HG02798 (cell line): ENCODE data around the gene IL18RAP.

Experiments
- ATAC-seq: cut with Tn5 transposase; IDR thresholded peaks from one replicate; pipeline ENCODE4 v1.9.1; 2021; ENCODE audit warnings: mild to moderate bottlenecking; ENCODE audit not compliant: unreplicated experiment, poor library complexity

Gene IL18RAP

DNA sequence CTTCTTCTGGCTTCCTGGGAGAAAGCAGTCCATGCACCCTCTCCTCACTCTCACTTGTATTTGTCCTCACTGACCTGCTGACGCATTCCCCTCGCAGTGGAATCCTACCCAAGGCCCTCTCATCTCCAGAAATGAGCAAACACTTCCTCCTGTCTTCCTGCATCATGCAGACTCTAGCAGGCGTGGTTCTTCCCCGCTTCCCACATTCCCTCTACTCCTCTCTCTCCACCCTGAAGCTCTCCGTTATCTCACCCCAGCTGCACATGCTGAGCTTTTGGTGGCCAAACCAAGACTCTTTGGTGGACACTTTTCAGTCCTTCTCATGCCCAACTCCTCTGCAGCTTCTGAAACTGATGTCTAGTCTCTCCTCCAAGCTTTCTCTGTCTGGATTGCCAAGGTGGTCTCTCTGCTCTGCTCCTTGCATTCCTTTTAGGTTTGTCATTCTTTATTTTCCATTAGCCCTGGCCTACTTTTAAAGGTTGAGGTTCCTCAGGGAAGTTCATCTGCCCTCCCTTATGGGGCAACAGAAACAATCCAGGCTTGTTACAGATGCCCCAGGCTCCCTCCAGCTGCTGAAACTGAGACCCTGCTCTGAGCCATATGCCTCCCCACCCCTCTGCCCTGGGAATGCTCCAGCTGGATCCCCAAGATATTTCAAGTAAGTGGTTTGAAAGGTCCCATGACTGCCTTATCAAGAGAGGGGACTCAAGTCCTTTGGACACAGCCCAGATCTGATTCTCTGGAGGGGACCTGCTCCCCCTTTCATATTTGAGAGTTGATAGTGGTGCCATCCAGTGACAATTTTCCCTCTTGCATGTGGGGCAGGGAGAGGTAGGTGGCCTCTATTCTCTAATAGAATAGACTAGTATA, 835 bp upstream of the IL18RAP start:
- no peak for ATAC-seq

DNA sequence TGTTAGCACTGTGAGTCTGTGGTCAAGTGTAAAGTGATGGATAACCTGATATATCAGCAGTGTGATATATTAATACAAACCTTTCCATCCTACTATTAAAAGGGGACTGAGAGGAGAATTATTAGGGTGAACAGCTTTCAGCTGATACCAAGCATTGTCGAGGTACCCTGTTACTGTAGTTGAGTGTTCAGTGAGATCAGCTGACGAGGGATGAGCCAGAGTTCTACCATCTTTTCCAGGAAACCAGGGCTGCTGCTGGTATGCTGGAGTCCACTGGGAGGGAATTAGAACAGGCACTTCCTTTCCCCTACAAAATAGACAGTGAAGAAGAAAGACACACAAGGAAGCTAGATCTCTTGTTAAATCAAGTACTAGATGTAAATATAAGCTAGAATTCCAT, 408 bp downstream of the IL18RAP start:
- ATAC-seq, result no peak

DNA sequence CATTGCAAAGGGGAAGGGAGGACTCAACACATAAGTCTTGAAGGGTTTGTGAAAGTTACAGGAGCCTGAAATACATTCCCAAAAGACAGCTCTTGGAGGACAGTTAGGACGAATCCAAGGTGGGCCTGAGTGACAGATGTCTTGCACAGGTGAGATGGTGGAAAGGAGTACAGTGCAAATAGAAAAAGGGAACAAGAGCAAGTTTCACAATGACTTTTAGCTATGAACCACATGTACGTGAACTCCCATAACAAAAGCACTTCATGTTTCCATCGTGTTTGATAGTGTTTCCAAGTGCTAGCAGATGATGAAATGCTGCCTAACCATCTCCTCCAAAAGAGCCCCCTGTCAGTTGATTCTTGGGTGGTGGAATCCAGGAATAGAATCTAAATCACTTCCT, 1.8 kb downstream of the IL18RAP start:
- peak; percentile 76 for ATAC-seq

DNA sequence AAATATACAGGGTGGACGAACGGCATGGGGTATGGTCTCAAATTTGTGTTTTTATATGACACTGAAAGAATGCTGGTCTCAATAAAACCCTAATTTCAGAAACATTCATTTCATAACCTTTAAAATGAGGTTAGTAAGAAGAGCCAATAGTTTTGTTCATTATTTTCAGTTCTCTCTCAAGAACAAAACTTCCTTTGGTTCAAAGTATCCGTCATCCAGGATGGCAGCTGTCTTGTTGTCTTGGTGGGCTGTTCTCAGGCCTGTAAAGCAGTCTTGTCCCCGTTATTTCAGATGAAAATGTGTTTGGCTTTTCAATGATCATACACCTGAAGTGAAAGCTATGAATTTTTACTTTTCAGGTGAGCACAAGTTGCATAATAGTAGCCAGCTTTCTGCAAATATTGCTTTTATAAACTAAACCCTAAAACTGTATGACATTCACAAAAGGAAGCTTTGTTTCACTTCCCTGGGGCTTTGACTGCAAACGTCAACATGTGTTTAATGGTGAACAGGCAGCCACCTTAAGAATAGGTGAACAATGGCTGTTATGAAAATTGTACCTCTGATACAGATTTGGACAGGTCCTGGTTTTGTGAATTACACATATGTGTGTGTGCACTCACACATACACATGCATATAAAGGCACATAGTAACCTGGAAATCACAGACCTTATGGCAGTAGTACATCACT, 2.6 kb downstream of the IL18RAP start:
- no peak for ATAC-seq

DNA sequence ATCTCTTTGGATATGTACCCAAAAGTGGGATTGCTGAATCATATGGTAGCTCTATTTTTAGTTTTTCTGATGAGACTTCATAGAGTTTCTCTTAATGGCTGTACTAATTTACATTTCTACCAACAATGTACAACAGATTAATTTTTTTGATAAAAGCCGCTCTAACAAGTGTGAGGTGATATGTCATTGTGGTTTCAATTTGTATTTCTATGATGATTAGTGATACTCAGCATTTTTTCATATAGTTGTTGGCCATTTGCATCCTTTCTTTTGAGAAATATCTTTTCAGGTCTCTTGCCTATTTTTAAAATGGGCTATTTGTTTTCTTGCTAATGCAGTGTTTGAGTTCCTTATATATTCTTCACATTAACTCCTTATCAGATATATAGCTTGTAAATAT, 4.3 kb downstream of the IL18RAP start:
- no peak for ATAC-seq

DNA sequence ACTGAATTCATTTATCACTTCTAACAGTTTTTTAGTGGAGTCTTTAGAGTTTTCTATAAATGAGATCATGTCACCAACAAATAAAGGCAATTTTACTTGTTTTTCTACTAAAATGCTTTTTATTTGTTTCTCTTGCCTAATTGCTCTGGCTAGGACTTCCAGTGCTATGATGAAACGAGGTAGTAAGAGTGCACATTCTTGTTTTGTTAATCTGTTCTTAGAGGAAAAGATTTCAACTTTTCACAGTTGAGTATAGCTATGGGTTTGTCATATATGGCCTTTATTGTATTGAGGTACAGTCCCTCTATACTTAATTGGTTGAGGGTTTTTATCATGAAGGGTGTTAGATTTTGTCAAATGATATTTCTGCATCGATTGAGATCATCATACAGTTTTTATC, 5.6 kb downstream of the IL18RAP start:
- no peak for ATAC-seq

DNA sequence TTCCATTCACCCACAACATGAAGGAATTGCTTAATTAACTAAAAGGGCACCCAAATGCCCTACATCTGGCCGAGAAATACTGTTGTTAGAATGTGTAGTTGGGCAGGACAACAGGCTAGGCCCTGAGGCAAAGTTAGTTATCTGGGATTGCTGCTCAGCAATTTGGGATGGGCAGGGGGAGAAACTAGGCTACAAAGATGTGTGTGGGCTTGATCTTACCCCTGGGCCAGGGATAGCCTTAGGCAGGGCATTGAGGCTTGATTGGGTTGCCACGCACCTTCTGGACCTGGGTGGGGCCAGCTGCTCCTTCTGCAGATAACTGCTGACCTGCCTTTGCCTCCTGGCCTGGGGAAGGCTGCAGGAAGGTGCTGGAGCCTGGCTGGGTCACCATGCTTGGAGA, 9.4 kb downstream of the IL18RAP start:
- ATAC-seq, result no peak

DNA sequence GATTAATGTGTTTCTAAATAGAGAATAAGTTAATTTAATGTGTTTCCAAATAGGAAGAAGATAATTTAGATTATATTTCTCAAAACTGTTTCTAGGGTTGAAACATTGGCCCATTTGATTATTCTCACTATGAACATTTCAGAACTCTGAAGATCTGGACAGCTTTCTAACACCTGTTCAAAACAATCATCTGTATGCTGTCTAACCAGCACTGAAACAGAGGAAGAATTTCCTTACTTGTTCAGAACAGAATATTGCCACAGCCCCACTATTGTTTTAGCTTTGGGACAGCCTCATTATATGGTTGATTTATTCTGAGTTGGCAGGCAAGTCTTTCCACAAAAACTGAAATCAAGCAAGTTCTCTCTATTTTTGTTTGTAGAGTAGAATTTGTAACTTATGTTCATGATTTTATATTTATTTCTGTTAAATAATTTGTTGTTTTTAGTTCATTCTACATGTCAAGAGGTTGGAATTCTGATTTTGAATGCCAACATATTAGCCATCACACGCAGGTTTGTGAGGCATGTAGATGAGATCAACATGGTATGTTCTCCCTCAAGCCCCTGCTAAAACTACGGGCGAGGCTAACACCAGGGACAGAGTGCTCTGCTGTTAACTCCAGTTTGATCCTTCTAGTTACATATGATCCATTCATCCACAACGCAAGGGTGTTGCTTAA, 11.2 kb downstream of the IL18RAP start:
- ATAC-seq, result no peak

DNA sequence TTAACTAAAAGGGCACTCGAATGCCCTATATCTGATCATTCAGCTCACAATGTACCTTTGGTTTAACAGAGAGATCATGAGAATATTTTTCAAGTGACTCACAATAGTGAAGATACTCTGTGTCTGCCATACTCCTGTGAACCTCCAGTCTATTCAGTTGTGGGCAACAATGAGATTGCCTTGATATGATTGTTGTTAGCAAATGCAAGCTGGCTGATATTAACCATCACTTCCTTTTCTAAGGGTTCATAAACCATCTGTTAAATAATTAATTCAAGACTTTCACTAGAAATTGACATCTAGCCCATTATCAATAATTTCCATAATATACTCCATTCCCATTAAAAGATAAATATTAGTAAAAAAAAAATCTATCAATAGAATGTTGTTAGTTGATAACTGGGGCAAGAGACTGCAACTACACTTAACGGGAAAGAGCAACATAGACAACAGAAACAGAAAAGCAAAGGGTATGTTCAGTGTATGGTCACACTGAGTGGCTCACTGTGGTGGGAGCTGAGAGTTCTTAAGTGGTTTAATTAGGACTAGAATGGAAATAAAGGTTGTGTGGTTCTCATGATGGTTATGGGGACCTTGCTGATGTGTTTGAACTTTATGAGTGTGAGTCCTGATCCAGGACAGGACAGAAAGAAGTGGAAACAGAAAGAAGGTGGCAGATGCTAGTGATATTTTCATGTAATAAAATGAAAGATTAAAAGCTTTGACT, 11.9 kb downstream of the IL18RAP start:
- no peak for ATAC-seq

DNA sequence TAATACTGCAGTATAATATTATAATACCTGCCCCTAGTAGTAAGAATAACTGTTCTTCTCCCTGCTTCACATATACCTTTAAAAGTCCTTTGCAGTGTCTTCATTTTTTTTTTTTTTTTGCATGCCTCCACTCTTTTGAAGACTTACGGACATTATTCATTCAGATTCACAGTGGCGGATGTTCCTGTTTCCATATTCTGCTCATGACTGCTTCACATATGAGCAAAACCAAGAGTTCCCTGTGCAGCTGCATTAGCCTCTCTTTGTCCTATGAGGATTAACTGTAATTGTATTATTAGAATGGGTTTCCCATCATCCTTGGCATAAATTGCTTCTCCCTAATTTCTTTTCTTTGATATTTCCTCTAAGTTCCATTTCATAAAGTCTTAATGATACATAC, 12.8 kb downstream of the IL18RAP start:
- ATAC-seq, result no peak

DNA sequence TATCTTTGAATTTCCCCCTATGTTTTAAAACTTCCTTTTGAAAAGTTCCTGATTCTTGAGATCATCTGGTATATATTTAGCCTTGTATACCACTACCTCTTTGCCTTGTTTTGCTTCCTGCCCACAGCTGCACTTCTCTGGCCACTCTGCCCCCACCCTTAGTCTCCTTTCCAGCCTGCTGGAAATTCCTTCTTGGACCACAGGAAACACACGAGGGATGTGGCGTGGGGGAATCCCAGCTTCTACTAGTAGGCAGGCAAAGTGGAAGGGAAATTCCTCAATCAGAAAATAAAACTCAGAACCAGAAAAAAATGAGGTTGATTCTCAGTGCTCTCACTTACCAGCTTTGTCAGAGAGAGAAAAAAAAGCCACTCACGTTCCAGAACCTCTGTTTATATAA, 13.4 kb downstream of the IL18RAP start:
- no peak for ATAC-seq

DNA sequence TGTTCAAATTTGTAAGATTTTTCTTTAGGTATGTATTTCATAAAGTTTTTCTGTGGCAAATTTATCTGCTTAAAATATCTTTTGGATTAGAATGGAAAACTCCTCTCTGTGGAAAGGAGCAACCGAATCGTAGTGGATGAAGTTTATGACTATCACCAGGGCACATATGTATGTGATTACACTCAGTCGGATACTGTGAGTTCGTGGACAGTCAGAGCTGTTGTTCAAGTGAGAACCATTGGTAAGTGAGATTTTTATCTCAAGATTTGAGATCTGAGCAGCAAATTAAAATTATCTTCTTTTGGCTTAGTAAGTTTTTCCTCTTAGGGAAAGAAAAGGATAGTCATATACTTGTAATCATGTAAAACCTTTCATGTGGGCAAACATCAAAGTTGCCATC, 14.2 kb downstream of the IL18RAP start:
- ATAC-seq, result no peak

DNA sequence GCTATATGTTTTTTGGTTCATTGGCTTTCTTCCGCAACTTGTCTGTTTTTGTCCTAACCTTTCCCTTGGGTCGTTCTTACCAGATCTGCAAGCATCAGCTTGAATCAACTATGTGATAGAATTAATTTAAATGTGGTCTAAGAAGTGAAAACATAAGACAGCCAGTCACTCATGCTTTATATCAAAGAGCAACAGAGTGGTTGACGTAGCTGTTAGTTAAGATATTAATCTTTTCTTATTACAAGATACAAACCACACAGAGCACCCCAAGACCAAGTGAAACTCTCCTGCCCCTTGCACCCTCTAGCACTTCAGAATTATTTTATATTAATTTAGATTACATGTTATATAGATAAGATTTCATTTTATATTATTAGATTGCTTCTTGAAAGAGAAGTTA, 15.2 kb downstream of the IL18RAP start:
- ATAC-seq, result no peak

DNA sequence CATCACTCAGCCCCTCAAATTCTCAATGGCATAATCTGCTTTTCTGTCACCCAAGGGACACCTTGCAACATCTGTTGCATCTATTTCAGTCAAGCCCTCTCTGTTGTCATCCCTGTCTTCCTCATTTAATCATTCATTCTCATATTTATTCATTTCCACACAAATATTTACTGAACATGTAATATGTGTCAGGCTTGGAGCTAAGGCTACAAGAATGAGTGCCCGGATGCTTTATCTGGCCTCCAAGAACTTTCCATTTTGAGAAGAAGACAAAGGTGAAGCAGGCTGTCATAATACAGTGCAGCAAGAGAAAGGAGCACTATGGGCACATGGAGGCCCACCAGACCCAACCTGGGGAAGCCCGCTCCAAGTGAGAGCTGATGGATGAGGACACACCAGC, 15.6 kb downstream of the IL18RAP start:
- no peak for ATAC-seq

DNA sequence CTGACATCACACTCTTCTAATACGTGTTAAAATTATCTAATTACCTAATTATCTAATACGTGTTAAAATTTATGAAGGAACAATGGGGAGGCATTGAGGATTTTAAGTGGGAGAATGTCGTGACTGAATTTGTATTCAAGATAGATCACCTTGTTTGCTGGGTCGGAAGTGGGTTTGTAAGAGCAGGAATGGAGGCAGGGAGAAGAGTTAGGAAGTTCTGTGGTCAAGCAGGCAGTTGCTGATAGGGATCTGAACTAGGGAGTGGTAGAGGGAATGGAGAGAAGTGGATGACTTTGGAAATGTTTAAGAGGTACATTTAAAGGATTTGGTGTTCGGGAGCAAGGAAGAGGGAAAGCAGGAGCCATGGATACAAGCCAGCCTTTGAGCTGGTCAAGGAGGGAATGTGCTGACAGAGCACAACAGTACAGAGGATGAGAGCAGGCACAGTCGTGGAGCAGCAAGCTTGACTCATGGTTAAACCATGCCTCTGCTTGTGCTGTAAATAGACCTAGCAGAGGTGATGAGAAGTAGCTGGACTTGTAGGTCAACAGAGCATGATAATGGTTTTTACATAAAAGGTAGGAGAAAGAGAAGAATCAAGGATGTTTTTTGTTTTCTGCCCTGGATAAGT, 16.2 kb downstream of the IL18RAP start:
- no peak for ATAC-seq

DNA sequence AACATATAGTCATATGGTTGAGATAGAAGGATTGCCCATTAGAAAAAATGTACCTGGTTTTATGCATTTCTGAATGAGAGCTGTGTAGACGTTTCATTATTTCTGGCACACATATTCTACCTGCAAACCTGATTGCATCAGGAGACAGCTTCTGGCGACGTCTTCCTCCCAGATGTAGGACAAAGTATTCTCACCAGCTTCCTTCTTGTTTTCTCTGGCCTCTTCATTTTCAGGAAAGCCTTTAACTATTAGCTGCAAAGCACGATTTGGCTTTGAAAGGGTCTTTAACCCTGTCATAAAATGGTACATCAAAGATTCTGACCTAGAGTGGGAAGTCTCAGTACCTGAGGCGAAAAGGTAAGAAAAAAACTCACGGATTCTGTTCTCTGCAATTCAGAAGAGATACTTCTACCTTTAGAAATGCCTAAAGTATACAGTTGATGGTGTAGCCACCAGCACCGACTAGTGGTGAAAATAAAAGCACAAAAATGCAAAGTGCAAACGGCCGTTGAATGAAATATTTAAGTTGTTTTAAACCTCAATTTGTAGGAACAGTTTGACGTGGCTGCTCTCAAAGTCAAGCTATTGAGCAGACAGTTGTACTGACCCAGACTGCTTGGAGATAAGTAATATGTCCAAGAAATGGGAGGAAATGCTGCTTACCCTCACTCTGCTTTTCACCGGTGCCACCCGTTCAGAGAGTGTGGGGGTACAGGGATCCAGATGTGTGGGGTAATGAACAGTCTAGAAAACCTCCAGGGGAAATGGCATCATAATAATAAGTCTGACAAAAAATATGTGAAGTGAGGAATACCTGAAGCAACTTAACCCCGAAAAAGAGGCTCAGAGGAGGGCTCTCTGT, 20.2 kb downstream of the IL18RAP start:
- peak; percentile 52 for ATAC-seq

DNA sequence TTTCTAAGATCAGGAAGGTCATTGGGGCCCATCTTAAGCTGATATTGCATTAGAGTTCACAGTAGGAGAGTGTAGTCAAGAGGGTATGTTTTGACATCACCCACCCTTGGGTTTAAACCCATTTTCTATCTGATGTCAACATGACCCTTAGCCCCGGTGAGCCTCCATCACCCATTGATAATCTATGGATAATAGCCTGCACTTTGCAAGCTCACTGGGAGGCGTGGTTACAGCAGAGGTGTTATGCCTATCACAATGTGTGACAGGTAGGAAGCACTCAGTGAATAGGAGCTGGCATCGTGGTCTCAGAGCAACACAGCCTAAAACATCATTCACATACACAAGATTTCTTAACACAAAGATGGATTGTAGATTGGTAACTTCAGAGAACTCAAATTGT, 21.3 kb downstream of the IL18RAP start:
- ATAC-seq, result no peak

DNA sequence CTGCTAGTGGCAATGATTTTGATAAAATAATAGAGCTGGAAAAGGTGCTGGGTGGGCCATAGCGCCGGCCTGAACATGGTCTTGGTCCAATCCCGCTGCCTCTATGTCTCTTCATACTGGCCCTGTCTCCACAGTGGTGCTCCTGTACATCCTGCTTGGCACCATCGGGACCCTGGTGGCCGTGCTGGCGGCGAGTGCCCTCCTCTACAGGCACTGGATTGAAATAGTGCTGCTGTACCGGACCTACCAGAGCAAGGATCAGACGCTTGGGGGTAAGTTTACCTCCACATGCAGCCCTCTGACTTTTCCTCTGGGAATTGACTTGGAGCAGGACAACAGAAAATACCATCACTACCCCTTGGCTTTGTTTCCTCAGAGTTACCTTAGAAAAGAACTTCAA, 24.0 kb downstream of the IL18RAP start:
- ATAC-seq, result no peak

DNA sequence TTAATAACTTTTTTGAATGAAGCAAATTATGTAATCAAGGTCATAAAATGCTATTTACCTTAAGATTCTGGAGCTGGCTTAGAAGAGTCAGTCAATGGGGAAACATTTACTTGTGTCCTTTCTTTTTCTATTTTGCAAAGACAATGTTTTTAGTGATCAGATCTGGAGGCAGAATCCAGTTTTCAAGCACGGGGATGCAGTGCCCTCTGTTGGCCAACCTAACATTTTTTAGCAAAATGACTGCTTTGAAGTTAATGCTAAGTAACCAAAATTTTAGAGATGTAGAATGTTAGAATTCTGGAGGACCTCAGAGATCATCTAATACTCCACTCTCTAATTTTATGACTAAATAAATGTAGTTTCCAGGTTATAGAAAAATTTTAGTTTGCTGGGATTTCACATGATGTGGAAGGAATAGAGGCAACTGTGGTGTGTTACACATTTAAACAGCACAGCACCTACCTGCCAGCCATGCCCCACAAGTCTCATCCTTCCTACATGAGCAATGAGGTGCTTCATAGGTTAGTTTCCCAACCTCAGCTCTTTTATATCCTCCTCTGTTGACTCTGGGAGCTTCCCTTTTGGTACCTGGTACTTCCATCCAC, 26.5 kb downstream of the IL18RAP start:
- no peak for ATAC-seq
